ENCODE measurements around the gene NKX3-2.

Gene NKX3-2

GRCh38 chr4:13544606-13545393, 492 bp upstream of the NKX3-2 start:
- DNase-seq, result no peak

GRCh38 chr4:13543032-13543838, 1.1 kb downstream of the NKX3-2 start:
- DNase-seq, result no peak

- DNase-seq, result no peak
Observed at GRCh38 chr4:13542577-13543031, 1.7 kb downstream of the NKX3-2 start.

DNA sequence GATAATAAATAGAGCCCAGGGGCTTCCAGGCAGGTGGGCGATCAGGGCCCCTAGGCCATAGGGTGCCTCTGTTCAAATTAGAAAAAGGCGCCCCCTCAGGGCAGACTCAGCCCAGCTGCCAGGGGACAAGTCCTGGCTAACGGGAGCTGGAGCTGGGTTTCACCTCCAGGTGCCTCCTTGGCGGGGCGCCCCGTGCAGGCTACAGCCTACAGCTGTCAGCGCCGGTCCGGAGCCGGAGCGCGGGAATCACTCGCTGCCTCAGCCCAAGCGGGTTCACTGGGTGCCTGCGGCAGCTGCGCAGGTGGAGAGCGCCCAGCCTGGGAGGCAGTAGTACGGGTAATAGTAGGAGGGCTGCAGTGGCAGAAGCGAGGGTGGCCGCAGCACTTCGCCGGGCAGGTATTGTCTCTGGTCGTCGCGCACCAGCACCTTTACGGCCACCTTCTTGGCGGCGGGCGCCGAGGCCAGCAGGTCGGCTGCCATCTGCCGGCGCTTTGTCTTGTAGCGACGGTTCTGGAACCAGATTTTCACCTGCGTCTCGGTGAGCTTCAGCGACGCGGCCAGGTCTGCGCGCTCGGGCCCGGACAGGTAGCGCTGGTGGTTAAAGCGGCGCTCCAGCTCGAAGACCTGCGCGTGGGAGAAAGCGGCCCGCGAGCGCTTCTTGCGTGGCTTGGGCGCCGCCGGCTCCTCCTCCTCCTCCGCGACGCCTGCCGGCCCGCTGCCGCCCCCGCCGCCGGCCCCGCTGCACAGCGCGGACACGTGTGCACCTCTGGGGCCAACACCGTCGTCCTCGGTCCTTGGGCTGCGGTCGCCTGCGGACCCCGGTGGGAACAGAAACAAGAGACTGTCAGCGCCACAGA, 2.4 kb downstream of the NKX3-2 start:
- peak; percentile 1 for DNase-seq

DNA sequence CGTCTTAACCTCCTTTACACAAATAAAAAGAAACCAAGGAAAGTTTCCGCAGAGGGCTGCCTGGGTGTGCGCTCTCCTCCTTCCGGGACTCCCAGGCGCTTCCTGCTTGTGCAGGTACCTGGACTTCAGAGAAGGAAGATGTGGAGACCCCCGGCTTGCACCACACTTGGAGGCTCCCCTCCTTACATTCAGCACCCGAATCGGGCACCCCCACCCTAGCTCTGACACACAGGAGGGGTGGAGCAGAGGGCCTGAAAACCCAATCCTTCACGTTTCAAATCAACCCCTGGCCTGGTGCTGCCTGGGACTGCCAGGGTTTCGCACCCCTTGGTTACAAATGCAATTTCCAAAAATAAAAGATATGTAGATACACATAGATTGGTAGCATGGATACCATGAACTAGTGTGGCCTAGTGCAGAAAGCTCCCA, 3.1 kb downstream of the NKX3-2 start:
- no peak for DNase-seq

DNA sequence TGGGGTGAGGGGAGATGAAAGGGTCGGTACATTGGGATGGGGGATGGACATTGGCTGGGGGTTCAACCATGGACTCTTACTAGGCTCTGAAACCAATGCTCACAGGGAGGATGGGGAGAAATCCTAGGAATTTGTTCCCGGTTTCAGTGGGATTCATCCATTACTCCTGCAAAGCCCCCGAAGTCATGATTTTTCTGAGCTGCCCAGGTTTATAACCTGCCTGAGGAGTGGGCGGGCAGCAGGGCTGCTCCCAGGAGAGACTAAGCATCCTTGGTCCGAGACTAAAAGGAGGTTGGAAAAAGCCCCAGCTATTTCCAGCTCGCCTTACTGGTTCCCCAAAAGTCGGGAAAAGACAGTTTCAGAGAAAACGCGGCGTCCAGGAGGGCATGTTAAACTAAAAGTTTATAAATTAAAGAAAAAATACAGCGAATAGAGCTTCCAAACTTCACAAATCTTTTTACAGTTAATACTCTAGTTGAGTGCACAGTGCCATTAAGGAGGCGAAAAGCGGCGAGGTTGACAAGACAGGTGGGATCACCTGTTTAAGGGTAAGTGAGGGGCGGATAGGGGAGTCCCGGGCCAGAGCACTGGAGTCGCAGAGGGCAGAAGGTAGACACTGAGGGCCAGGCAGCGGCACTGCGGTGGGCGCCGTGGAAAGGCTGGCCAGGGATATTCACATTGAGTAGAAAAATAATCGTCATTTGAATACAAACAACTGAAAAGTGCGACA, 3.7 kb downstream of the NKX3-2 start:
- no peak for DNase-seq

DNA sequence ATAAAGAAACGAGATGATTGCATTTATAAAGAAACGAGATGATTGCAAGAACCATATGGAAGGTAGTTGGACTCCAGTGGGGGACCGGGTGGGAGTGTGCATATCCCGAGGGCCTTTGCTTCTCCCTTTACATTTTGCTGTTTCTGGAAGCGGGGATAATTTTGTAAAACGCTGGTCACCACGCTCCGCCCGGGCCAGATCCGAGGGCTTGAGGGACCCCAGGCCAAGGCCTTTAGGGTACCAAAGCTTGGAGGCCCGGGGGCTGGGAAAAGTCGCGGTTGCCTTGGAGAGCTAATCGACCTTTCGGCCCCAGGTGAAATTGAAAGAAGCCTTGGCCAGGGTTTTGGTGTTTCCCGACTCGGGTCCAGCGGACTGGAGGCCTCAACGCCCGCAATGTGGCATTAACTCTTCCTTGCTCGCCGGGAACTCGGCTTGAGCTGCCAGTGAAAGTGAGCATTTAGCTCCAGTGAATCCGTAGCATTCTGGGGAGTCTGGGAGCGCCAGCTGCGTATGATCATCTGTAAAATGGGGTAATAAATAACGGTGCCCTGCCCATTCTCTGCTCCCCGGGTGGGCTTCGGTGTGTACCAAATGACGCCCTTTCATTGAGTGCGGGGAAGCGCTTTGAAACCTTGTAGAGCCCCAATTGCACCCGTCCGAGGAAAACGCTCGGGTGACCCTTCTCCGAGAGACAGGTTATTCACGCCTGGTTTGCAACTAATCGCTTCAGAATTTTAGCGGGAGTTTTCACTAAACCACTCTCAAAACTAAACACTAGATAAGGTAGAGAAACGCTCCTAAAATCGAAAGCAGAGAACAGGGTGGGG, 4.5 kb downstream of the NKX3-2 start:
- no peak for DNase-seq

DNA sequence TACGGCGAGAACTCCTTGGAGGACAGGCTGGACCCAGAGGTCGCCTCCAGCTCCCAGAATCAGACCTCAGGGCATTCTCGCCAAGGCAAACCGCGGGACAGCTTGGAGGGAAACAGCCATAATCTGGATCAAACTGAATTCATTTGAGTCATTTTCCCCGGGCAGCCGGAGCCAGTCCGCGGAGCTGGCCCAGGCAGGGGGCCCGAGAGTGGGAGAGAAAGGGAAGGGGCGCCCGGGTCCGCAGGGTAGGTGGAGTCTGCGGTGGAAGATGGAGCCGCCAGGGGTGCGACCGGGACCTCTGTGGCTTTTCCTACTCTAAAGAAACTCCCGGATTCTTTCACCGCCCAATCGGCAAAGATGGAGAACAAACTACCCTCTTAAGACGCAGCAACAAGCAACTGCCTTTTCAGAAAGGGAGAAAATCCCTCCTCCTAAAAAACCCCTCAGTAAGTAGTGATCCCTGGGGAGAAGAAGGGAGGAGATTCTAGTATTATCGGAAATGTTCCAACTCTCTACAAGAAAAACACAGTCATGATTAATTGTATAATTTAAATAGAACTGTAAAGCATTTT, 5.2 kb downstream of the NKX3-2 start:
- DNase-seq, result no peak

DNA sequence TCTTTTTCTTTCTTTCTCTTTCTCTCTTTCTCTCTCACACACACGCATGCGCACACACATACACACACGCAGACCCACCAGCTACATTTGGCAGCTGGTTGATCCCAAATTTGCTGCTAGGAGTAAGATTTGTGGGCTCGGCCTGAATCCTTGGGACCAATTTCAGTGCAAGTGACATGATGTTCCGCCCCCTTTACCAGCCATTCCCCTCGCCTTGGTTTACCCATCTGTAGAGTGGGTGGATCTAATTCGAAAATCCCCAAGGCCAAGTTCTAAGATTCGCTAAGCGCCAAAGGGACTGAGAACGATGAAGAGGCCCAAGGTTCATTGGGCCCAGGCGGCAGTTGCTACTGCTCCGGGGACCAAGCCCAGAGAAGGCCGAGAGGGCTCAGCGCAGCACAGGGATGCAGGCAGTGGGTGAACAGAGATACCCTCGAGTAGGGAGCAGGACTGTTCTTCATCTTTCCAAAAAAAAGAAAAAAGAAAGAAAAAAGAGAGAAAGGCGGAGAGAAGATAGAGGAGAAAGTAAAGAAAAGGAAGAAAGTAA, 5.8 kb downstream of the NKX3-2 start:
- DNase-seq, result no peak

DNA sequence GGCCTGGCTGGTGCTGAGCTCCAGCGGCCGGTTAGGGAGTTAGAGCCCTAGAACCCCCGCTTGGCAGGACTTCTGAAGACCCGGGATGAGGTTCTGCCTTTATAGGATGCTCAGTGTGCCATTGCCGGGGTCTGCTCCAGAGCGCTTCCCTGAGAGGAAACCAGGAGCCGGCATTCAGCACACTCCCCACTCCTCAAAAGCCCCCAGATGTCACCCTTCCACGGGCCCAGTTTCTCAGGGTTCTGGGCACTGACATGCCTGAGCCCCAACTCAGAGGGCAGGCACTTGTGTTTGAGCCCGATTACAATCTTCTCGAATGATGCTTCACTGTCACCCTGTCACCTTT, 6.5 kb downstream of the NKX3-2 start:
- no peak for DNase-seq

DNA sequence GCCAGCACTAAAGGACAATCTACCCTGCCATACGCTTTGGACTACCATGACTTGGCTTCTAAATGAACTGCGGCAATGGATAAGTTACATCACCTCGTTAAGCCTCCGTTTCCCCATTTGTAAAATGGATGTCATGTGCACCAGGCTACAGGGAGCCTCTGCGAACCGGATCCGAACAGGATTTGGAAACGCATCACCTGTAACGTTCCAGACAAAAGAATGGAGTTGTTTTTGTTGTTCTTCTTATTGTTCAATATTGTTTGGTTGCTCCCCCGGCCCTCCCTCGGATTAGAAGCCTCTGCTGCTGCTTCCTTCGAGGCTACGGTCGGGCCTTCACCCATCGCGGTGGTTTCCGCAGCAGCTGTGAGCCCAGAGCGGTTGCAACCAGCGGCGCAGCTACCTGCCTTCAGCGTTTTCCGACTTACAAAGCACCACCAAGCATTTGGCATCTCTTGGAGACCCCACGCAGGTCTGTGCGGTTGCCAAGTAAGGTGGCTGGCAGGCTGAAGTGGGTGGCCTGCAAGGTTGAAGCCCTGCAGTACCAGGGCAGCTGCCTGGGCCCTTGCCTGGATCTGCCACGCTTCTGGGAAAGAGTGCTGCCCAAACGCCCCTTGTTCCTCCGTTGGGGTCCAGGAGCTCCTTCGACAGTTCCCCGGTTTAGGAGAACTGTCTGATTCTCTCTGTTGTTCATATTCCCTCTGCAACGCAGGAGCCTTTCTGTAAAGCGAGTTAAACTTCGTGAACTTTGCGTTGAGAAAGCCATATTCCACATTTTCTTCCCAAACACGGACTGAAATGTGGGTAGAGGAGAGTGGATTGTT, 7.1 kb downstream of the NKX3-2 start:
- no peak for DNase-seq

- DNase-seq, result no peak
Observed at GRCh38 chr4:13536607-13537006, 7.7 kb downstream of the NKX3-2 start.

DNA sequence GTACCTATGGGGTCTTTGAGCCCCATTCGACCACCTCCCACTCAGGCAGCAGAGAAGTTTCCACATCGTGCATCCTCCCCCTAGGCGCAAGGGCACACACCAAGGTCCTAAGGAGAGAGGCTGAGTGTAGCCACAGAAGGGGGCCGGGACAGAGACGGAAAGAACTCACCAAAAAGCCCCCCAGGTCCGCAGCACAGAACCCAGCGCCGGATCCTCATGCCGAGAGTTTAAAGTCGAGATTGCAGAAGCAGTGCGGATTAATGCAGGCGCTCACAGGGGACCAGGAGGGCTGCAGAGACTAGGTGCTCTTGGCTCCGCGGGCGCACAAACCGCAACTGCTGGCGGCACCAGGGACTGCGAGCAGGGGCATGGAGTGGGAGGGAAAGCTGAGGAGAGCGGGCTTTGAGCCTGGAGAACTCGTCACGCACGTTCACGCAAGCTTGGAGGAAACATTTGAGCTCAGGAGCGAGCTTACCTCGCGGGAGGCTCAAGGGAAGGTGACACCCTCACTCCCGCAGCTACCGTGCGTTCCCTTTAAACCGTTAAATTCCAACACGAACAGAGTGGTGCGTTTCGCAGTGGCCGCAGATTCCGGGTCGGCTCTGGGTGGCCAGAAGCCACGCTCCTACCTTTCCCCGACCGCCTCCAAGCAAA, 8.5 kb downstream of the NKX3-2 start:
- DNase-seq, result no peak

DNA sequence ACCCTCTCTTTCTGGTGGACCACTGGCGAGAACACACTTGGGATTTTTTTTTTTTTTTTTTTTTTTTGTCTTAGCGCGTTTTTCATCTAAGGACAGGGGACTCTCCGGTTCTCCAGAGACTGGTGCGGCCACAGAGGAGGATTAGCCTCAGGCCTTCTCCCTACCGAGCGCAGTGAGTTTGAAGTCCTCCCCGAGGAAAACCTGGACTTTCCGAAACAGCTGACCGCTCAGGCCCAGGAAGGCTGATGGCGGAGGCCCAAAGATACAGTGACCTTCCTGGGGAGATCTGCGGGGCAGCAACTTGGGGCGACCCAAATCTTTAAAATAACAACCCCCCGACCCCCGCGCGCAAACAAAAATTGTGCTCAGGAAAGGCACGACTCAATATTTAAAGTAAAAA, 9.2 kb downstream of the NKX3-2 start:
- no peak for DNase-seq

- DNase-seq, result no peak
Observed at GRCh38 chr4:13534344-13535063, 9.8 kb downstream of the NKX3-2 start.

DNA sequence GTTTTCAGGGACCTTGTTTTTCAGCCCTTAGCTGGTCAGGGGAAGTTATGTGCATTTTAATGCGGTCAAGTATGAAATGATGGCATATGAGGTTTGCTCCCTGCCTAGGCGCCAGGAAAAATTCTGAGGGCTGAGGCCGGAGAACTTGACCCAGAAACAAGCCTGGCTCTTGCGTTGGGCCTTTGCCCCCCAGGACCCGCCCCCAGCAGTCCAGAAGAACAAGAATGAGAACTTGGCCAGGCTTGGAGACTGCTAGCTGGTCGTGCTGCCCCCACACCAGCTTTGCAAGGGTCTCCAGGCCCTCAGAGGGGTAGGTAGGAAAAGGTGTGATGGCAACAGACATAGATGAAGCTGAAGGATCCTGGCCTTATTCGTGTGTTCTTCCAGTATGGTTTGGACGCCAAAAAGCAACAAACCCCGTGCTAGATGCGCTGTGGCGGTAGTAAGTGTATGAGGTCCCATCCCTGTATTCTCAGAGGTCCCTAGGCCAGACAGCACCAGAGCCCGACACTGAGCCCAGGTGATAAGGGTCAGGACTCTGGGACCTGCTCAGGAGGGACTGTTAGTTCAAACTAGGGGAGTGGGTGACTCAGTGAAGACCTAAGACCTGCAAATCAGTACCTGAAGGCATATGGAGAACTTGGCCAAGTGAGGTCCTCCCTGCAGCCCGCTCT, 10.5 kb downstream of the NKX3-2 start:
- no peak for DNase-seq

GRCh38 chr4:13531625-13531998, 12.7 kb downstream of the NKX3-2 start:
- DNase-seq, result no peak

Measured in effector CD8-positive, alpha-beta T cell (primary cell).